Omental fat pad (tissue), 4 donors: ENCODE data around the gene GNAZ. TPM values are rescaled to one million over a fixed set of nuclear protein-coding genes. Genes with fewer than 3 reads are reported as not detected.

Experiments used
- ATAC-seq: fragments of 150-250 bp; one replicate; pipeline ENCODE4 v1.9.1; 2016; ENCODE audit warnings: mild to moderate bottlenecking, moderate library complexity; ENCODE audit not compliant: low FRiP score
- DNase-seq: peaks from one replicate; pipeline ENCODE4 v3.0.0-alpha.2; 2019; ENCODE audit warnings: low spot score
- total RNA-seq, 4 donors: library from RNA; depleted of rRNA; stranded (reverse); fragments of >200 nt; gene quantifications; one replicate each; pipeline ENCODE4 v1.1.0, GENCODE V29; 2016
- TF ChIP-seq, protein P1 (sequence below), 3 donors: fragments of 450-650 bp; IDR thresholded peaks; one replicate each; pipeline ENCODE4 v1.5.1; 2016 to 2017; ENCODE audit warnings: antibody characterized with exemption in 3 of 3, mild to moderate bottlenecking in 3 of 3, moderate library complexity in 2 of 3

GNAZ gene
- total RNA-seq, 4 donors from 2014 or later, result 8.6 to 25.1 (median 16.5) TPM

GRCh38 chr22:23092217-23092955, 22.1 kb downstream of the GNAZ start:
- ATAC-seq (no peak), DNase-seq (no peak)
- TF ChIP-seq, protein P1, sequence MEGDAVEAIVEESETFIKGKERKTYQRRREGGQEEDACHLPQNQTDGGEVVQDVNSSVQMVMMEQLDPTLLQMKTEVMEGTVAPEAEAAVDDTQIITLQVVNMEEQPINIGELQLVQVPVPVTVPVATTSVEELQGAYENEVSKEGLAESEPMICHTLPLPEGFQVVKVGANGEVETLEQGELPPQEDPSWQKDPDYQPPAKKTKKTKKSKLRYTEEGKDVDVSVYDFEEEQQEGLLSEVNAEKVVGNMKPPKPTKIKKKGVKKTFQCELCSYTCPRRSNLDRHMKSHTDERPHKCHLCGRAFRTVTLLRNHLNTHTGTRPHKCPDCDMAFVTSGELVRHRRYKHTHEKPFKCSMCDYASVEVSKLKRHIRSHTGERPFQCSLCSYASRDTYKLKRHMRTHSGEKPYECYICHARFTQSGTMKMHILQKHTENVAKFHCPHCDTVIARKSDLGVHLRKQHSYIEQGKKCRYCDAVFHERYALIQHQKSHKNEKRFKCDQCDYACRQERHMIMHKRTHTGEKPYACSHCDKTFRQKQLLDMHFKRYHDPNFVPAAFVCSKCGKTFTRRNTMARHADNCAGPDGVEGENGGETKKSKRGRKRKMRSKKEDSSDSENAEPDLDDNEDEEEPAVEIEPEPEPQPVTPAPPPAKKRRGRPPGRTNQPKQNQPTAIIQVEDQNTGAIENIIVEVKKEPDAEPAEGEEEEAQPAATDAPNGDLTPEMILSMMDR (IDR thresholded peaks at IDR 0.05), result no peak

DNA sequence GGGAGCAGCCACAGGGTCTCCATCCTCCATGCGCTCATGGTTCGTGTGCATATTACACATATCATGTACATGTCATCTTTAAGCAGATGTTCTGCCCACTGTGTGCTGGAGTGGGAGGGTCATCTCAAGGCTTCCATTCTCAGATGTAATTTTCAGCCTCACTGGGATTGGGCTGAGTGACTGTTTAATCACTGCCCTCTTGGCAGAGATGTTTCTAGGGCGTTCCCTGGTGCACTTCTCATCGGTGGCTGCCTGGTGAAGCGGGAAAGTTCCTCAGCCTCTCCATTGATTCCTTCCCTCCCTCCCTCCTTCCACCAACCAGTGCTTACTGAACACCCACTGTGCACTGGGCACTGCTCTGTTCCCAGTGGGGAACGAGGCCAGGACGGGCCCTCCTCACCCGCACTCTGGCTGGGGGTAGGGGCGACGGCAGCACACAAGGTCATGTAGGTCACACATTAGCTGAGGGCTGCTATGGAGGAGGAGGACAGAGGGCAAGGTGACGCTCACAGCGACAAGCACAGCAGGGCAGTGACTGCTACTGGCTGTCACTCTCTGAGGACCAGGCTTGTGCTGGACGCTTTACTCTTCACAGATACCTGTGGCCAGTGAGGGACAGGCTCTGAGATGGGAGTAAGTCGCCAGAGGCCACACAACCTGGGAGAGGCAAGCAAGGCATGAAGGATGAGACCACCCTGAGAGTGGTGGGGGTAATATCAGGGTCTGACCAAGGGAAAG, 22.9 kb downstream of the GNAZ start:
- ATAC-seq (no peak), DNase-seq (no peak)

GRCh38 chr22:23094260-23094659, 23.9 kb downstream of the GNAZ start:
- TF ChIP-seq, protein P1 (IDR thresholded peaks at IDR 0.05), result no peak
- no peak for DNase-seq
- ATAC-seq, result no peak

More for the DNA sequence above, 22.9 kb downstream of the GNAZ start:
- TF ChIP-seq, protein P1 (IDR thresholded peaks at IDR 0.05), result no peak

GRCh38 chr22:23094695-23095681, 24.7 kb downstream of the GNAZ start:
- no peak for DNase-seq
- TF ChIP-seq, protein P1 (IDR thresholded peaks at IDR 0.05), result no peak
- ATAC-seq, result no peak

DNA sequence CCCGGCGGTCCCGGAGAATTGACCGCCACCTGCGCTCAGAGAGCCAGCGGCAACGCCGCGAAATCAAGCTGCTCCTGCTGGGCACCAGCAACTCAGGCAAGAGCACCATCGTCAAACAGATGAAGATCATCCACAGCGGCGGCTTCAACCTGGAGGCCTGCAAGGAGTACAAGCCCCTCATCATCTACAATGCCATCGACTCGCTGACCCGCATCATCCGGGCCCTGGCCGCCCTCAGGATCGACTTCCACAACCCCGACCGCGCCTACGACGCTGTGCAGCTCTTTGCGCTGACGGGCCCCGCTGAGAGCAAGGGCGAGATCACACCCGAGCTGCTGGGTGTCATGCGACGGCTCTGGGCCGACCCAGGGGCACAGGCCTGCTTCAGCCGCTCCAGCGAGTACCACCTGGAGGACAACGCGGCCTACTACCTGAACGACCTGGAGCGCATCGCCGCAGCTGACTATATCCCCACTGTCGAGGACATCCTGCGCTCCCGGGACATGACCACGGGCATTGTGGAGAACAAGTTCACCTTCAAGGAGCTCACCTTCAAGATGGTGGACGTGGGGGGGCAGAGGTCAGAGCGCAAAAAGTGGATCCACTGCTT, 25.5 kb downstream of the GNAZ start:
- DNase-seq, result no peak
- TF ChIP-seq, protein P1 (IDR thresholded peaks at IDR 0.05), result no peak
- ATAC-seq, result no peak
